Stimulated activated effector memory CD8-positive, alpha-beta T cell treated with anti-CD3 and anti-CD28 coated beads, Interleukin-12 subunit alpha, Interleukin-12 subunit beta, amount 100 ng/mL, for 72 hours (primary cell): ENCODE data around the gene PTBP3.
"Not testable (repeated sequence)": the region's sequence is repeated elsewhere in the genome, so short reads cannot be mapped to it uniquely, and the experiment has no call there.

Experiments used
- ATAC-seq: fragments of 150-1000 bp; cut with Tn5 transposase; 2 replicates; pipeline ENCODE4 v1.10.0; 2021
- DNase-seq, 2 donors: peaks; one replicate each; pipeline ENCODE4 v3.0.0; 2021 to 2022; ENCODE audit warnings: low spot score in 2 of 2
- H3K27ac Mint-ChIP-seq: one replicate; pipeline ENCODE4 v1.8.0; 2022; ENCODE audit warnings: mild to moderate bottlenecking, mixed read lengths
- H3K36me3 Mint-ChIP-seq: one replicate; pipeline ENCODE4 v1.8.0; 2022; ENCODE audit warnings: mild to moderate bottlenecking, mixed read lengths
- H3K4me1 Mint-ChIP-seq: one replicate; pipeline ENCODE4 v1.8.0; 2022; ENCODE audit warnings: mixed read lengths
- H3K4me3 Mint-ChIP-seq: one replicate; pipeline ENCODE4 v1.8.0; 2022; ENCODE audit warnings: mild to moderate bottlenecking, mixed read lengths
- H3K9me3 Mint-ChIP-seq: one replicate; pipeline ENCODE4 v1.8.0; 2022; ENCODE audit warnings: mixed read lengths

PTBP3 gene

GRCh38 chr9:112315331-112316257 is 17.8 kb downstream of the PTBP3 start:
- H3K4me3 Mint-ChIP-seq = peak overlapping the region; percentile 69
- DNase-seq (no peak), ATAC-seq (no peak)
- peaks cover 39% of the 10 kb centered on the region for H3K36me3 Mint-ChIP-seq
- H3K9me3 Mint-ChIP-seq = no peaks in the 10 kb centered on the region
- peaks cover 62% of the 10 kb centered on the region for H3K4me1 Mint-ChIP-seq
- peak overlapping the region; percentile 87 for H3K27ac Mint-ChIP-seq

DNA sequence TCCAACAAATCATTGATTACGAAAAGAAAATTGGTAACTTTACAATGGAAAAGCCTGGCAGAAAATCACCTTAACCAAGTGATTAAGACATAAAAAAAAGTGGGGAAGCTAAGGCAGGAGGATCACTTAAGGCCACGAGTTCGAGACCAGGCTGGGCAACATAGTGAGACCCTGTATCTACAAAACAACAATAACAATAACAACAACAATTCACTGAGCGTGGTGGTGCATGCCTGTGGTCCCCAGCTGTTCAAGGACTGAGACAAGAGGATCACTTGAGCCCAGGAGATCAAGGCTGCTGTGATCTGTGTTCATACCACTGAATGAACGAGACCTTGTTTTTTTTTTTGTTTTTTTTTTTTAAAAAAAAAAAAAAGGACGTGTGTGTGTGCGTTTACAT is 21.3 kb downstream of the PTBP3 start:
- no peaks in the 10 kb centered on the region for H3K9me3 Mint-ChIP-seq
- ATAC-seq = no peak
- peak overlapping the region; percentile 32 for H3K27ac Mint-ChIP-seq
- H3K4me1 Mint-ChIP-seq = peaks cover 50% of the 10 kb centered on the region
- no peak for DNase-seq
- no peak overlapping the region for H3K4me3 Mint-ChIP-seq
- peaks cover 25% of the 10 kb centered on the region for H3K36me3 Mint-ChIP-seq

GRCh38 chr9:112311497-112311896 is 21.9 kb downstream of the PTBP3 start:
- no peak for ATAC-seq
- H3K4me1 Mint-ChIP-seq = peaks cover 44% of the 10 kb centered on the region
- H3K36me3 Mint-ChIP-seq = peaks cover 23% of the 10 kb centered on the region
- peak overlapping the region; percentile 32 for H3K27ac Mint-ChIP-seq
- no peak for DNase-seq
- H3K4me3 Mint-ChIP-seq = no peak overlapping the region
- H3K9me3 Mint-ChIP-seq = no peaks in the 10 kb centered on the region

DNA sequence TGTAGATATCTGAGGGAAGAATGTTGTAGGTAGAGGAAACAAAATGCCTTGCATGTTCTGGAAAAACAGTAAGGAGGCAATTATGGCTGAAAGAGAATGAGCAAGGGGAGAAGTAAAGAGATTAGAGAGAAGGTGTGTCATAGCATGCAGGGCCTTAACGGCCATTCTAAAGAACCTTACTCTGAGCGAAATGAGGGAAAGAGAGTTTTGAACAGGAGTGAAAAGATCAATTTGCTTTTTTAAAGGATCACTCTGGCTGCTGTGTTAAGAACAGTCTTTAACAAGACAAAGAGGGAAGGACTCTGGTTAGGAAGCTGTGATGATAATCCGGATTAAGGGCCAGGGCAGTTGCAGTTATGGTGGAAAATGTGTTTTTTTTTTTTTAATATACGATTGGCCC is 22.6 kb downstream of the PTBP3 start:
- Mint-ChIP-seq H3K36me3 (peaks cover 20% of the 10 kb centered on the region), H3K4me1 (peaks cover 37% of the 10 kb centered on the region), H3K9me3 (no peaks in the 10 kb centered on the region), H3K4me3 (no peak overlapping the region), H3K27ac (no peak overlapping the region)
- no peak for ATAC-seq
- DNase-seq = no peak

DNA sequence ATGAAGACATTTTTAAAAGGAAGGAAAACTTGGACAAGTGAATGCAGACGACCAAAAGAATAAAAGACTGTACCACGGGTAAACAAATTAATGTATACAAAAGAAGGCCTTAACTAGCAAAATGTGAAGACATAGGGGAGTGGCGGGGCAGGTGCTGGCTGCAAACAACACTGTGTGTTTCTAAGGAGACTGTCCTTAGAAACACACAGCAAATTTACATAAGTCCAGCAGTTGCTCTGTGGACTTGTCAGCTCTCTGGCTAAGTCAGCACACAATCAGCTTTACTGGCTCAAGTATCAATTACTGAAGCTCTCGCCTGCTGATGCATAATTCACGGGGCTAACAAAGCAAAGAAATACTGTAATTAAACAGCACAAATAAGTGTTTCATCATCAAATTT is 24.8 kb downstream of the PTBP3 start:
- Mint-ChIP-seq H3K4me3 (no peak overlapping the region), H3K9me3 (no peaks in the 10 kb centered on the region), H3K27ac (no peak overlapping the region), H3K36me3 (peaks cover 10% of the 10 kb centered on the region), H3K4me1 (peaks cover 33% of the 10 kb centered on the region)
- no peak for DNase-seq
- ATAC-seq = no peak

- DNase-seq (no peak), ATAC-seq (peak; percentile 80)
- peaks cover 53% of the 10 kb centered on the region for H3K4me1 Mint-ChIP-seq
- no peaks in the 10 kb centered on the region for H3K9me3 Mint-ChIP-seq
- no peak overlapping the region for H3K27ac Mint-ChIP-seq
- H3K36me3 Mint-ChIP-seq = peaks cover 2% of the 10 kb centered on the region
- no peak overlapping the region for H3K4me3 Mint-ChIP-seq
Measured at GRCh38 chr9:112301420-112301819, 32.0 kb downstream of the PTBP3 start.

GRCh38 chr9:112299514-112299913 is 33.9 kb downstream of the PTBP3 start:
- ATAC-seq = no peak
- H3K4me3 Mint-ChIP-seq = no peak overlapping the region
- no peak overlapping the region for H3K27ac Mint-ChIP-seq
- H3K36me3 Mint-ChIP-seq = peaks cover 19% of the 10 kb centered on the region
- peaks cover 47% of the 10 kb centered on the region for H3K4me1 Mint-ChIP-seq
- no peaks in the 10 kb centered on the region for H3K9me3 Mint-ChIP-seq
- no peak for DNase-seq

GRCh38 chr9:112296929-112297328 is 36.5 kb downstream of the PTBP3 start:
- DNase-seq (no peak), ATAC-seq (no peak)
- no peak overlapping the region for H3K27ac Mint-ChIP-seq
- no peaks in the 10 kb centered on the region for H3K9me3 Mint-ChIP-seq
- no peak overlapping the region for H3K4me3 Mint-ChIP-seq
- peaks cover 45% of the 10 kb centered on the region for H3K4me1 Mint-ChIP-seq
- H3K36me3 Mint-ChIP-seq = peaks cover 35% of the 10 kb centered on the region

GRCh38 chr9:112295174-112295573 is 38.2 kb downstream of the PTBP3 start:
- H3K4me3 Mint-ChIP-seq = no peak overlapping the region

GRCh38 chr9:112288029-112288428 is 45.4 kb downstream of the PTBP3 start:
- DNase-seq = no peak
- Mint-ChIP-seq H3K4me3 (no peak overlapping the region), H3K36me3 (peaks cover 33% of the 10 kb centered on the region), H3K9me3 (peaks cover 6% of the 10 kb centered on the region), H3K4me1 (peaks cover 30% of the 10 kb centered on the region), H3K27ac (no peak overlapping the region)
- no peak for ATAC-seq

More at GRCh38 chr9:112295174-112295573, 38.2 kb downstream of the PTBP3 start:
- H3K27ac Mint-ChIP-seq = no peak overlapping the region
- no peaks in the 10 kb centered on the region for H3K9me3 Mint-ChIP-seq
- peaks cover 43% of the 10 kb centered on the region for H3K4me1 Mint-ChIP-seq
- no peak for DNase-seq
- H3K36me3 Mint-ChIP-seq = peaks cover 41% of the 10 kb centered on the region
- no peak for ATAC-seq

DNA sequence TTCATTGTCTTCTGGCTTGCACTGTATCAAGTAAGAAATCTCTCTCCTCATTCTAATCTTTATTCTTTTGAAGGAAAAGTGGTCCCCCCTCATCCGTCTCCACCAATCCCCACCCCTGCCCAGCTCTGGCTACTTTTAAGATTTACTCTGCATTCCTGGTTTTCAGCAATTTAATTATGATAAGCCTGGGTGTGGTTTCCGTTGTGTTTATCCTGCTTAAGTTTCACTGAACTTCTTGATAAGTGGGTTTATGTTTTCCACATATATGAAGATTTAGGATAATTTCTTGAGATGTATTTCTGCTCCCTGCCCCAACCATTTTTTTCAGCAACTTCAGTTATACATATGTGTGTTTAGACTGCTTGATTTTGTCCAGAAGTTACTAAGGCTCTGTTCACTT is 46.5 kb downstream of the PTBP3 start:
- Mint-ChIP-seq H3K27ac (peak overlapping the region; percentile 71), H3K9me3 (peaks cover 8% of the 10 kb centered on the region), H3K4me1 (peaks cover 32% of the 10 kb centered on the region), H3K4me3 (no peak overlapping the region), H3K36me3 (peaks cover 27% of the 10 kb centered on the region)
- ATAC-seq (no peak), DNase-seq (no peak)

DNA sequence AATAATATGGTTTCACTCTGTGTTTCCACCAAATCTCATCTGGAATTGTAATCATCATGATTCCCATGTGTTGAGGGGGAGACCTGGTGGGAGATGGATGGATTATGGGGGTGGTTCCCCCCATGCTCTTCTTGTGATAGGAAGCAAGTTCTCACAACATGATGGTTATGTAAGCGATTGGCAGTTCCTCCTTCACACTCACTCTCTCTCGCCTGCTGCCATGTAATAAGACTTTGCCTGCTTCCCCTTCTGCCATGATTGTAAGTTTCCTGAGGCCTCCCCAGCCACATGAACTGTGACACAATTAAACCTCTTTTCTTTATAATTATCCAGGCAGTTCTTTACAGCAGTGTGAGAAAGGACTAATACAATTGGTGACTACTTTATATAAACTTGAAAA is 48.4 kb downstream of the PTBP3 start:
- Mint-ChIP-seq H3K4me3 (no peak overlapping the region), H3K4me1 (peaks cover 26% of the 10 kb centered on the region), H3K9me3 (peaks cover 8% of the 10 kb centered on the region), H3K36me3 (peaks cover 21% of the 10 kb centered on the region), H3K27ac (no peak overlapping the region)
- no peak for ATAC-seq
- DNase-seq = no peak

GRCh38 chr9:112283582-112284253 is 49.7 kb downstream of the PTBP3 start:
- Mint-ChIP-seq H3K36me3 (peaks cover 17% of the 10 kb centered on the region), H3K9me3 (peaks cover 8% of the 10 kb centered on the region), H3K4me1 (peaks cover 26% of the 10 kb centered on the region), H3K27ac (no peak overlapping the region), H3K4me3 (no peak overlapping the region)
- no peak for ATAC-seq
- no peak for DNase-seq

DNA sequence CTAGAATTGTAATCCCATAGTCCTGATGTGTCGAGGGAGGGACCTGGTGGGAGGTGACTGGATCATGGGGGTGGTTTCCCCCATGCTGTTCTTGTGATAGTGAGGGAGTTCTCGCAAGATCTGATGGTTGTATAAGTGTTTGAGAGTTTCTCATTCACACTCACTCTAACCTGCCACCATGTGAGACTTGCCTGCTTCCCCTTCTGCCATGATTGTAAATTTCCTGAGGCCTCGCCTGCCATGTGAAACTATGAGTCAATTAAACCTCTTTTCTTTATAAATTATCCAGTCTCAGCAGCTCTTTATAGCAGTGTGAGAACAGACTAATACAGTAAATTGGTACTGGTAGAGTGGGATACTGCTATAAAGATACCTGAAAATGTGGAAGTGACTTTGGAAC is 50.6 kb downstream of the PTBP3 start:
- H3K36me3 Mint-ChIP-seq = peaks cover 16% of the 10 kb centered on the region
- H3K4me1 Mint-ChIP-seq = peaks cover 32% of the 10 kb centered on the region

DNA sequence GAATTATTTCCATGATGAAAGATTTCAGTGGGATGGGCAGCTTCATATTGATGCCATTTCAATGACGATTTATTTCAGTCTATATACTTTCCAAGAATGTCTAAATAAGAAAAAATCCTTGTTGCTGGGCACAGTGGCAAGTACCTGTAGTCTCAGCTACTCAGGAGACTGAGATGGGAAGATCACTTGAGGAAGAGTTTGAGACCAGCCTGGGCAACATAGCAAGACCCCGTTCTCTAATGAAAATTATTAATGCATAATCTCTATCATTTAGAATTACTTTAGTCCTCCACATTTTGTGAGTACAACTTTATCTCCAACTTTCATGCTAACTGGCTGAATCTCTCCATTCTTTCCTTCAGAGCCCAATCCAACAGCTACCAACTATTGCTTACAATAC is 52.5 kb downstream of the PTBP3 start:
- Mint-ChIP-seq H3K9me3 (peaks cover 3% of the 10 kb centered on the region), H3K4me1 (peaks cover 39% of the 10 kb centered on the region), H3K4me3 (no peak overlapping the region), H3K27ac (no peak overlapping the region), H3K36me3 (peaks cover 8% of the 10 kb centered on the region)
- ATAC-seq (no peak), DNase-seq (no peak)

More for the DNA sequence above, 50.6 kb downstream of the PTBP3 start:
- DNase-seq, H3K27ac Mint-ChIP-seq, H3K9me3 Mint-ChIP-seq, ATAC-seq, H3K4me3 Mint-ChIP-seq: not testable (repeated sequence)

- no peak for DNase-seq
- Mint-ChIP-seq H3K36me3 (peaks cover 13% of the 10 kb centered on the region), H3K4me1 (peaks cover 46% of the 10 kb centered on the region), H3K9me3 (peaks cover 3% of the 10 kb centered on the region), H3K4me3 (no peak overlapping the region), H3K27ac (no peak overlapping the region)
- peak; percentile 58 for ATAC-seq
Measured at GRCh38 chr9:112279501-112279900, 53.9 kb downstream of the PTBP3 start.
